Erythroblast (primary cell): ENCODE measurements around the gene LAMTOR5.

Experiments
- GATA1 ChIP-seq: IDR thresholded peaks from 2 replicates; pipeline ENCODE4 v1.6.1; 2011; ENCODE audit warnings: low read depth, mild to moderate bottlenecking, control low read depth, low read length, moderate library complexity
- POLR2A ChIP-seq: IDR thresholded peaks from 2 replicates; pipeline ENCODE4 v1.6.1; 2011; ENCODE audit warnings: mild to moderate bottlenecking, low read length

DNA sequence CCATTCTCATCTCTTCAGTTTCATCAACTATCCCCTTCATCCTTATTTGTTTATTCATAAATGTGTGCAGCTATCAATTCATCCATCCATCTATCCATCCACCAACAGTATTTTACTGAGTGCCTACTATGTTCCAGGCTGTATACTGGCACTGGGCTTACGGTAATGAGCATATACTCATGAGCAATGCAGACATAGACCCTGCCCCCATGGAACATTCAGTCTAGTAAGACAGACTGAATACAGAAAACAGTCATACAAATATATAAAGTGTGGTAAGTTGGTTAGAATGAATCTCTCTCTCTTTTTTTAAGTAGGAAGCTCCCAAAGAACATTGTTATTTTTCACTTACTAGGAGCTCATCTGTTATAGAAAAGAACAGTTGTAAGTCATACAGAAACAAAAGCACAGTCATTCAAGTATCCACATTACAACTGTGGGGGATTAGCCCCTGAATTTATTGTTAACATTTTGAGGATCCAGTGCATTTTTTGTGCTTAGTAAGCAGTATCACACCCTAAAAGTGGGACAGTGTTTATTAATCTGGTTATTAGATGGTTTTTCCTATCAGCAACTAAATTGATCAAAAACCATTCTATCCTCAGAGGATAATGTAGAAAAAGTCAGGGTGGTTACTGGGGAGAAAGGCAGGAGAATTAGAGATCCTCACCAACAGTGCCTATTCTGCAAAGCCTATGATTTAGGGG, 20.3 kb downstream of the LAMTOR5 start:
- TF ChIP-seq POLR2A: no peak
- no peak for TF ChIP-seq GATA1
